A673 (cell line): ENCODE results near the gene MASP1. TPM values are rescaled to one million over a fixed set of nuclear protein-coding genes. Genes with fewer than 3 reads are reported as not detected.

Experiments
- BruUV-seq: library from RNA; stranded (reverse); fragments of 400-500 nt; replicated peaks from 2 replicates; lab custom pipeline; 2021; lab: Mats Ljungman, UMichigan
- CTCF ChIA-PET: fragments of 300-600 bp; sonication (Branson Sonifier 250); formaldehyde crosslinking; loops from one replicate; lab custom pipeline; 2022; ENCODE audit warnings: antibody characterized with exemption; lab: Charles Lee
- POLR2A ChIA-PET: fragments of 300-600 bp; sonication (Branson Sonifier 250); formaldehyde crosslinking; loops from one replicate; lab custom pipeline; 2022; ENCODE audit warnings: antibody characterized with exemption; ENCODE audit not compliant: low non-redundant PET; lab: Charles Lee
- DNase-seq: peaks from one replicate; pipeline ENCODE4 v3.0.0-alpha.2; 2015; ENCODE audit warnings: low spot score
- H3K27ac ChIP-seq: fragments of 200-600 bp; sonication (generic); 2 replicates; pipeline ENCODE4 v1.5.1; 2016; ENCODE audit warnings: mixed run types, low read depth, mild to moderate bottlenecking, mixed read lengths, antibody characterized with exemption, low read length; ENCODE audit not compliant: poor library complexity, severe bottlenecking
- H3K27me3 ChIP-seq: fragments of 200-600 bp; sonication (generic); replicated peaks from 2 replicates; pipeline ENCODE4 v1.6.1; 2017; ENCODE audit warnings: mixed run types, low read depth, mild to moderate bottlenecking, mixed read lengths, antibody characterized with exemption, low read length; ENCODE audit not compliant: insufficient read depth, poor library complexity
- H3K36me3 ChIP-seq: fragments of 200-600 bp; sonication (generic); 2 replicates; pipeline ENCODE4 v1.6.1; 2016; ENCODE audit warnings: mixed run types, mild to moderate bottlenecking, mixed read lengths, antibody characterized with exemption, low read length; ENCODE audit not compliant: insufficient read depth, poor library complexity, severe bottlenecking
- H3K4me1 ChIP-seq: fragments of 200-600 bp; sonication (generic); 2 replicates; pipeline ENCODE4 v1.6.1; 2017; ENCODE audit warnings: mixed run types, mild to moderate bottlenecking, mixed read lengths, antibody characterized with exemption, low read length; ENCODE audit not compliant: insufficient read depth, poor library complexity, severe bottlenecking
- H3K4me3 ChIP-seq: fragments of 200-600 bp; sonication (generic); 2 replicates; pipeline ENCODE4 v1.5.1; 2016; ENCODE audit warnings: low read depth, mixed run types, mild to moderate bottlenecking, mixed read lengths, low read length; ENCODE audit not compliant: poor library complexity, severe bottlenecking
- H3K9me3 ChIP-seq: fragments of 200-600 bp; sonication (generic); 2 replicates; pipeline ENCODE4 v1.6.1; 2016; ENCODE audit warnings: mixed run types, low read depth, mild to moderate bottlenecking, mixed read lengths, antibody characterized with exemption, low read length; ENCODE audit not compliant: poor library complexity, severe bottlenecking
- EZH2 ChIP-seq: fragments of 200-600 bp; sonication (generic); IDR thresholded peaks from 2 replicates; pipeline ENCODE4 v1.6.1; 2017; ENCODE audit warnings: borderline replicate concordance, low read depth, mild to moderate bottlenecking, mixed read lengths, antibody characterized with exemption, low read length; ENCODE audit not compliant: poor library complexity, severe bottlenecking
- intact Hi-C: fragments of 100-400 bp; cut with micrococcal nuclease; formaldehyde crosslinking; loops from one replicate; pipeline ENCODE4 v1.10.0; 2022; ENCODE audit not compliant: unreplicated experiment
- total RNA-seq: library from RNA; stranded (reverse); gene quantifications from 2 replicates; pipeline ENCODE4 v1.2.3, GENCODE V29; 2021
- TF ChIP-seq, protein P1 (sequence below): fragments of 300-800, 200-600 bp; sonication (generic); conservative IDR thresholded peaks from 2 replicates; pipeline ENCODE4 v1.5.1; 2017; ENCODE audit warnings: low read depth, mild to moderate bottlenecking, antibody characterized with exemption, low read length, moderate library complexity, mixed read lengths

The MASP1 gene
- total RNA-seq, 1 experiment from 2014 or later = not detected

DNA sequence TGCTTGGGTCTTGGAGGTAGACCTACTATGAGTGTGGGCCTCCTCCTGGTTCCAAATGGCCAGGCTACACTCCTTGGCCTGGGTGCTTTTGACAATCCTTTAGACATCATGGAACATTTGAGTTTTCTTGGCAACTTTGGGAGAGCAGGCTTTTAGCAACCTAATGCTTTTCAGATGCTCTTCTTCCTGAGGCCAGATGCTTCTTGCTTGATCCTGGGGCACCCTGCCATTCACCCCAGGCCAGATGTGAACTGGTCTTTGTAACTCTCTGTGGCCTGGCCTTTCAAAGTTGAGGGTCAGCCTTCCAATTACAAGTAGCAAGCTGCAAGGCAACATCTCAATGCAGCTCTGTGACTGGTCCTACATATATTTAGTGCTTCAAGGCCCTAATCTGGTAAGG, 53.8 kb downstream of the MASP1 start:
- Histone ChIP-seq H3K4me1 (no peaks in the 10 kb centered on the region), H3K36me3 (no peaks in the 10 kb centered on the region), H3K4me3 (no peak overlapping the region), H3K27me3 (no peaks in the 10 kb centered on the region), H3K27ac (no peak overlapping the region), H3K9me3 (no peaks in the 10 kb centered on the region)
- intact Hi-C loops = no loop called here
- POLR2A ChIA-PET = no interaction called here
- no peak for TF ChIP-seq EZH2
- TF ChIP-seq, protein P1, sequence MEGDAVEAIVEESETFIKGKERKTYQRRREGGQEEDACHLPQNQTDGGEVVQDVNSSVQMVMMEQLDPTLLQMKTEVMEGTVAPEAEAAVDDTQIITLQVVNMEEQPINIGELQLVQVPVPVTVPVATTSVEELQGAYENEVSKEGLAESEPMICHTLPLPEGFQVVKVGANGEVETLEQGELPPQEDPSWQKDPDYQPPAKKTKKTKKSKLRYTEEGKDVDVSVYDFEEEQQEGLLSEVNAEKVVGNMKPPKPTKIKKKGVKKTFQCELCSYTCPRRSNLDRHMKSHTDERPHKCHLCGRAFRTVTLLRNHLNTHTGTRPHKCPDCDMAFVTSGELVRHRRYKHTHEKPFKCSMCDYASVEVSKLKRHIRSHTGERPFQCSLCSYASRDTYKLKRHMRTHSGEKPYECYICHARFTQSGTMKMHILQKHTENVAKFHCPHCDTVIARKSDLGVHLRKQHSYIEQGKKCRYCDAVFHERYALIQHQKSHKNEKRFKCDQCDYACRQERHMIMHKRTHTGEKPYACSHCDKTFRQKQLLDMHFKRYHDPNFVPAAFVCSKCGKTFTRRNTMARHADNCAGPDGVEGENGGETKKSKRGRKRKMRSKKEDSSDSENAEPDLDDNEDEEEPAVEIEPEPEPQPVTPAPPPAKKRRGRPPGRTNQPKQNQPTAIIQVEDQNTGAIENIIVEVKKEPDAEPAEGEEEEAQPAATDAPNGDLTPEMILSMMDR = no peak
- no peak for DNase-seq
- no TSS peak for BruUV-seq
- CTCF ChIA-PET = no interaction called here

DNA sequence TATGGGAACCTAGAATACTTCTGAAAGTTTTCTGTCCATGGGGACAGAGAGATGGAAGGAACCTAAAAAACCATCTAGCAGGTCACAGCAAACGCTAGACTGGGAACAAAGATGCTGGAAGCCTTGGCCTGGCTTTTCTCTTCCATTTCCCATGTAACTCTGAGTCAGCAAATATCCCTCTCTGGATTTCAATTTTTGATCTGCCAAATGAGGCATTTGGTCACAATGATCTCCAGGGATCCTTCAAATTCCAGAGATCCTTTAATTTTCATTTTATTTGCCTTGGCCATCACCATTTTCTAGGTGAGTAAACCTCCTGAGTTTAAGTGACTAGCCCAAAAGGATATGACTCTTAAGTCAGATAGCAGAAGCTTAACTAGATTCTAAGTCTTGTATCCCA, 54.6 kb downstream of the MASP1 start:
- no peaks in the 10 kb centered on the region for H3K9me3 ChIP-seq
- no peaks in the 10 kb centered on the region for H3K36me3 ChIP-seq
- intact Hi-C loops = no loop called here
- H3K27ac ChIP-seq = no peak overlapping the region
- TF ChIP-seq, protein P1 = no peak
- TF ChIP-seq EZH2 = no peak
- no TSS peak for BruUV-seq
- ChIA-PET CTCF (no interaction called here), POLR2A (no interaction called here)
- H3K27me3 ChIP-seq = no peaks in the 10 kb centered on the region
- H3K4me1 ChIP-seq = no peaks in the 10 kb centered on the region
- H3K4me3 ChIP-seq = no peak overlapping the region
- no peak for DNase-seq

DNA sequence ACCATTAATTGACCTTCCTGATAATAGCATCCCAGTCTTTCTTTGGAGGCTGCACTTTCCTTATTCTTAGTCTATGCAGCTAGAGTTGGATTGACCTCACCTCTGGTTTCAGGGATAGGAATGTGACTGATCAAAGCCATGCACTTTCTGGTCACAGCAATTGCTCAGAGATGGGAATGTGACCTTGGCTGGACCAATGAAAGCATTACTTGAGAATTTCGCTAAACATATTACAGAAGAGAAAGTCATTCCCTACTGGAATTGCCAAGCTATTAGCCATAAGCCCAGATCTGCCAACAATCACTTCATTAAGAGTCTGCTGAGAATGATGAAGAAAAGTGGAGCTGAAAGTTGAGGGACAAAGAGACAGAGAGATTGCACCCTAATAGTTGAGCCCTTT, 61.5 kb downstream of the MASP1 start:
- Histone ChIP-seq H3K27me3 (peaks cover 7% of the 10 kb centered on the region), H3K9me3 (no peaks in the 10 kb centered on the region), H3K4me3 (no peak overlapping the region), H3K4me1 (no peaks in the 10 kb centered on the region), H3K36me3 (no peaks in the 10 kb centered on the region), H3K27ac (no peak overlapping the region)
- intact Hi-C loops = no loop called here
- BruUV-seq = no TSS peak
- ChIA-PET CTCF (no interaction called here), POLR2A (no interaction called here)
- TF ChIP-seq, protein P1 = no peak
- TF ChIP-seq EZH2 = no peak
- no peak for DNase-seq
